OCI-LY1 (cell line): ENCODE measurements around the gene ARF6.

ENCODE experiments used
- H2AFZ ChIP-seq: fragments of 200-600 bp; sonication (generic), shearing (Covaris generic); 2 replicates; pipeline ENCODE4 v1.6.0; 2014; ENCODE audit warnings: antibody characterized with exemption, mild to moderate bottlenecking, low read length
- H3F3A ChIP-seq: fragments of 200-600 bp; sonication (generic), shearing (Covaris generic); 2 replicates; pipeline ENCODE4 v1.6.0; 2014; ENCODE audit warnings: mild to moderate bottlenecking, antibody characterized with exemption, low read length, moderate library complexity; ENCODE audit not compliant: insufficient read depth
- H3K27ac ChIP-seq: fragments of 200-600 bp; sonication (generic); 2 replicates; pipeline ENCODE4 v1.5.1; 2014; ENCODE audit warnings: low read length, mixed run types, mild to moderate bottlenecking, low read depth; ENCODE audit not compliant: poor library complexity, severe bottlenecking
- H3K27me3 ChIP-seq: fragments of 200-600 bp; sonication (generic); 2 replicates; pipeline ENCODE4 v1.6.0; 2014; ENCODE audit warnings: antibody characterized with exemption, mild to moderate bottlenecking, low read length, moderate library complexity; ENCODE audit not compliant: insufficient read depth
- H3K36me3 ChIP-seq: fragments of 200-600 bp; sonication (generic); 2 replicates; pipeline ENCODE4 v1.6.1; 2014; ENCODE audit warnings: mild to moderate bottlenecking, antibody characterized with exemption, low read length, moderate library complexity, mixed read lengths; ENCODE audit not compliant: insufficient read depth
- H3K4me1 ChIP-seq: fragments of 200-600 bp; sonication (generic); 2 replicates; pipeline ENCODE4 v1.5.1; 2014; ENCODE audit warnings: mild to moderate bottlenecking, low read length, moderate library complexity; ENCODE audit not compliant: insufficient read depth, severe bottlenecking
- H3K4me2 ChIP-seq: fragments of 200-600 bp; sonication (generic), shearing (Covaris generic); 2 replicates; pipeline ENCODE4 v1.6.1; 2014; ENCODE audit warnings: low read length
- H3K4me3 ChIP-seq: fragments of 200-600 bp; sonication (generic); 2 replicates; pipeline ENCODE4 v1.5.1; 2014; ENCODE audit warnings: low read length, low read depth, mild to moderate bottlenecking, mixed read lengths; ENCODE audit not compliant: poor library complexity, severe bottlenecking
- H3K79me2 ChIP-seq: fragments of 200-600 bp; shearing (Covaris generic); 2 replicates; pipeline ENCODE4 v1.6.1; 2016; ENCODE audit warnings: mixed run types, low read length, mixed read lengths; ENCODE audit not compliant: insufficient read depth
- H3K9ac ChIP-seq: fragments of 200-600 bp; sonication (generic), shearing (Covaris generic); 2 replicates; pipeline ENCODE4 v1.6.1; 2014; ENCODE audit warnings: mild to moderate bottlenecking, low read length, mixed read lengths
- H3K9me2 ChIP-seq: fragments of 200-600 bp; sonication (generic), shearing (Covaris generic); 2 replicates; pipeline ENCODE4 v1.6.1; 2014; ENCODE audit warnings: low read depth, mild to moderate bottlenecking, low read length, mixed read lengths
- H3K9me3 ChIP-seq: fragments of 200-600 bp; shearing (Covaris generic); 2 replicates; pipeline ENCODE4 v1.6.1; 2014; ENCODE audit warnings: low read length, mixed read lengths
- H4K20me1 ChIP-seq: fragments of 200-600 bp; sonication (generic), shearing (Covaris generic); 2 replicates; pipeline ENCODE4 v1.6.0; 2016; ENCODE audit warnings: mild to moderate bottlenecking, low read length; ENCODE audit not compliant: insufficient read depth
- EZH2 ChIP-seq: fragments of 200-600 bp; sonication (generic), shearing (Covaris generic); IDR thresholded peaks from 2 replicates; pipeline ENCODE4 v1.8.0; 2017; ENCODE audit warnings: borderline replicate concordance, mixed run types, mild to moderate bottlenecking, antibody characterized with exemption, low read length, moderate library complexity, mixed read lengths
- TF ChIP-seq, protein P1 (sequence below): fragments of 200-600 bp; sonication (generic), shearing (Covaris generic); IDR thresholded peaks from 2 replicates; pipeline ENCODE4 v1.5.1; 2017; ENCODE audit warnings: mild to moderate bottlenecking, antibody characterized with exemption, low read length, moderate library complexity, mixed read lengths

Gene ARF6

DNA sequence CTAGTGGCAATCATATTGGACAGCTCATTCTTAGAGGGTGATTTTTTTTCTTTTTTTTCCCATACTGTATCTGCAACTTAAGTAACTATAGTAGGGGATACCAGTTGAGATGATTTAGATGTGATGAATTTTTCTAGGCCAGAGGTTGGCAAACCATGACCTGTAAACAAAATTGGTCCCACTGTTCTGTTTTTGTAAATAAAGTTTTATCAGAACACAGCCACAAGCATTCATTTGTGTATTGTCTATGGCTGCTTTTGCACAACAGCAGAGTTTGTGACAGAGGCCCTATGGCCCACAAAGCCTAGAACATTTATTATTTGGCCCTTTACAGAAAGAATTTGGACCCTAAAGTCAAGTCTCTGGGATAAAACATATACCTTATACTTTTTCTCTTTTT lies 11.4 kb downstream of the ARF6 start:
- no peaks in the 10 kb centered on the region for H3F3A ChIP-seq
- H3K9ac ChIP-seq = no peak overlapping the region
- H3K36me3 ChIP-seq = no peaks in the 10 kb centered on the region
- no peaks in the 10 kb centered on the region for H3K79me2 ChIP-seq
- H3K9me3 ChIP-seq = no peaks in the 10 kb centered on the region
- H3K4me2 ChIP-seq = no peak overlapping the region
- H3K27me3 ChIP-seq = no peaks in the 10 kb centered on the region
- H3K4me3 ChIP-seq = no peak overlapping the region
- peaks cover 28% of the 10 kb centered on the region for H3K4me1 ChIP-seq
- H2AFZ ChIP-seq = no peak overlapping the region
- no peak for TF ChIP-seq EZH2
- TF ChIP-seq, protein P1, sequence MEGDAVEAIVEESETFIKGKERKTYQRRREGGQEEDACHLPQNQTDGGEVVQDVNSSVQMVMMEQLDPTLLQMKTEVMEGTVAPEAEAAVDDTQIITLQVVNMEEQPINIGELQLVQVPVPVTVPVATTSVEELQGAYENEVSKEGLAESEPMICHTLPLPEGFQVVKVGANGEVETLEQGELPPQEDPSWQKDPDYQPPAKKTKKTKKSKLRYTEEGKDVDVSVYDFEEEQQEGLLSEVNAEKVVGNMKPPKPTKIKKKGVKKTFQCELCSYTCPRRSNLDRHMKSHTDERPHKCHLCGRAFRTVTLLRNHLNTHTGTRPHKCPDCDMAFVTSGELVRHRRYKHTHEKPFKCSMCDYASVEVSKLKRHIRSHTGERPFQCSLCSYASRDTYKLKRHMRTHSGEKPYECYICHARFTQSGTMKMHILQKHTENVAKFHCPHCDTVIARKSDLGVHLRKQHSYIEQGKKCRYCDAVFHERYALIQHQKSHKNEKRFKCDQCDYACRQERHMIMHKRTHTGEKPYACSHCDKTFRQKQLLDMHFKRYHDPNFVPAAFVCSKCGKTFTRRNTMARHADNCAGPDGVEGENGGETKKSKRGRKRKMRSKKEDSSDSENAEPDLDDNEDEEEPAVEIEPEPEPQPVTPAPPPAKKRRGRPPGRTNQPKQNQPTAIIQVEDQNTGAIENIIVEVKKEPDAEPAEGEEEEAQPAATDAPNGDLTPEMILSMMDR = no peak
- H3K9me2 ChIP-seq = no peaks in the 10 kb centered on the region
- H3K27ac ChIP-seq = no peak overlapping the region
- H4K20me1 ChIP-seq = no peaks in the 10 kb centered on the region

DNA sequence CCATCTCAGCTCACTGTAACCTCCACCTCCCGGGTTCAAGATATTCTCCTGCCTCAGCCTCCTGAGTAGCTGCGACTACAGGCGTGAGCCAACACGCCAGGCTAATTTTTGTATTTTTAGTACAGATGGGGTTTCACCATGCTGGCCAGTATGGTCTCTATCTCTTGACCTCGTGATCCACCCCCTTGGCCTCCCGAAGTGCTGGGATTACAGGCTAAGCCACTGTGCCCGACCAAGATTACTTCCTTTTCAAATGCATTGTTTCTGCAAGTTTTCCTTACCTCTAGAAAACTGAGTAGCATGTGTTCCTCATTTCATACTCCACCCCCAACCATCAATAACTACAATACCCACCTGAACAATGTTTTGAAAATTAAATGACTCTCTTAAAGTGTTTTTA lies 13.1 kb downstream of the ARF6 start:
- H3K9ac ChIP-seq = no peak overlapping the region
- H3K27me3 ChIP-seq = no peaks in the 10 kb centered on the region
- no peaks in the 10 kb centered on the region for H3K36me3 ChIP-seq
- TF ChIP-seq, protein P1 = no peak
- TF ChIP-seq EZH2 = no peak
- H3K4me3 ChIP-seq = no peak overlapping the region
- no peak overlapping the region for H3K4me2 ChIP-seq
- H3K27ac ChIP-seq = no peak overlapping the region
- no peaks in the 10 kb centered on the region for H4K20me1 ChIP-seq
- no peaks in the 10 kb centered on the region for H3K79me2 ChIP-seq
- H3K9me2 ChIP-seq = no peaks in the 10 kb centered on the region
- no peaks in the 10 kb centered on the region for H3K9me3 ChIP-seq
- H3K4me1 ChIP-seq = peaks cover 26% of the 10 kb centered on the region
- no peak overlapping the region for H2AFZ ChIP-seq
- no peaks in the 10 kb centered on the region for H3F3A ChIP-seq

DNA sequence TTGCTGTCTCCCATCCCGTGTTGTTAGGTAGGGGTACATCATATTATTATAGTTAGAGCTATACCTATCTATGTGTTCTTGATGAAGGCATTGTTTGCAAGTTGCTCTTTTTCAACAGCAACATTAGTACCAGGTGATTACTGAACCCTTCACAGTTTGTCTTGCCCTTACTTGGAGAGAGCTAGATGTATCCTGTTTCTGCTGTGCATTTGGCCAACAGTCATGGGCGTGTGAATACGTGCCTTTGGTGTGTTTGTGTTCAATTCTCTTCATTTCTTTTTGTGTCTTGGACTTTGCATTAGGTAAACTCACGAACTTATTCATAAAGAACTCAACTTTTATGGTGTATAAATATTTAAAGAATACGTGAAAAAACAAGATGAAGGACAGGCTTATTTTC lies 14.3 kb downstream of the ARF6 start:
- Histone ChIP-seq H3K27me3 (no peaks in the 10 kb centered on the region), H2AFZ (peak overlapping the region; percentile 1; the same call in 1 of the 2 replicates), H3F3A (no peaks in the 10 kb centered on the region), H3K27ac (no peak overlapping the region), H3K9me2 (no peaks in the 10 kb centered on the region), H3K4me1 (peaks cover 30% of the 10 kb centered on the region), H3K79me2 (no peaks in the 10 kb centered on the region), H4K20me1 (no peaks in the 10 kb centered on the region), H3K4me3 (no peak overlapping the region), H3K4me2 (no peak overlapping the region), H3K9me3 (no peaks in the 10 kb centered on the region), H3K9ac (no peak overlapping the region), H3K36me3 (no peaks in the 10 kb centered on the region)
- TF ChIP-seq, protein P1 = no peak
- no peak for TF ChIP-seq EZH2
